Stimulated activated CD4-positive, alpha-beta T cell treated with anti-CD3 and anti-CD28 coated beads, TNF-alpha, amount 100 ng/mL, for 1 hour (primary cell): ENCODE measurements around the gene TMTC2.
"Not testable (repeated sequence)": the region's sequence is repeated elsewhere in the genome, so short reads cannot be mapped to it uniquely, and the experiment has no call there.

ENCODE experiments used
- DNase-seq, 3 donors: peaks; one replicate each; pipeline ENCODE4 v3.0.0-alpha.2; 2020; ENCODE audit warnings: low read depth in 3 of 3, low spot score in 1 of 3

TMTC2 gene

GRCh38 chr12:82725741-82726140 lies 39.0 kb downstream of the TMTC2 start:
- DNase-seq = no peak

- DNase-seq = no peak
These were observed 41.2 kb downstream of the TMTC2 start for GRCh38 chr12:82727886-82728285.

GRCh38 chr12:82728710-82729109 lies 42.0 kb downstream of the TMTC2 start:
- no peak for DNase-seq

- no peak for DNase-seq
These were observed 44.3 kb downstream of the TMTC2 start for GRCh38 chr12:82730953-82731459.

GRCh38 chr12:82740129-82741000 lies 53.7 kb downstream of the TMTC2 start:
- no peak for DNase-seq

- no peak for DNase-seq
These were observed 58.5 kb downstream of the TMTC2 start for GRCh38 chr12:82745063-82745674.

GRCh38 chr12:82745807-82746206 lies 59.1 kb downstream of the TMTC2 start:
- no peak for DNase-seq

GRCh38 chr12:82746668-82747067 lies 60.0 kb downstream of the TMTC2 start:
- DNase-seq = no peak

- no peak for DNase-seq
These were observed 62.3 kb downstream of the TMTC2 start for GRCh38 chr12:82749015-82749414.

- DNase-seq = no peak
These were observed 68.2 kb downstream of the TMTC2 start for GRCh38 chr12:82754856-82755255.

GRCh38 chr12:82756303-82756702 lies 69.6 kb downstream of the TMTC2 start:
- no peak for DNase-seq

- no peak for DNase-seq
These were observed 70.4 kb downstream of the TMTC2 start for GRCh38 chr12:82757059-82757458.

GRCh38 chr12:82757656-82758055 lies 71.0 kb downstream of the TMTC2 start:
- DNase-seq = no peak

- DNase-seq = no peak
These were observed 72.1 kb downstream of the TMTC2 start for GRCh38 chr12:82758749-82759330.

GRCh38 chr12:82760423-82760822 lies 73.7 kb downstream of the TMTC2 start:
- DNase-seq = no peak

- DNase-seq = not testable (repeated sequence)
These were observed 78.5 kb downstream of the TMTC2 start for GRCh38 chr12:82765206-82765605.

- no peak for DNase-seq
These were observed 79.4 kb downstream of the TMTC2 start for GRCh38 chr12:82765971-82766705.

GRCh38 chr12:82774666-82775065 lies 88.0 kb downstream of the TMTC2 start:
- DNase-seq = no peak

GRCh38 chr12:82780517-82780916 lies 93.8 kb downstream of the TMTC2 start:
- DNase-seq = no peak

- DNase-seq = no peak
These were observed 94.7 kb downstream of the TMTC2 start for GRCh38 chr12:82781309-82781997.

- DNase-seq = no peak
These were observed 96.7 kb downstream of the TMTC2 start for GRCh38 chr12:82783435-82783834.
